MCF 10A (cell line): Measurements from ENCODE around the gene CLDN7. TPM values are rescaled to one million over a fixed set of nuclear protein-coding genes. Genes with fewer than 3 reads are reported as not detected.

Experiments used
- BruUV-seq: library from RNA; stranded (reverse); fragments of 400-500 nt; replicated peaks from 2 replicates; lab custom pipeline; 2021; lab: Mats Ljungman, UMichigan
- CTCF ChIA-PET: fragments of 300-600 bp; sonication (Branson Sonifier 250); formaldehyde crosslinking; extraction: SDS; loops from one replicate; lab custom pipeline; 2021; ENCODE audit warnings: antibody characterized with exemption, inconsistent platforms; lab: Yijun Ruan, JAX
- POLR2A ChIA-PET: fragments of 300-600, 350-650 bp; sonication (Branson Sonifier 250); formaldehyde crosslinking; extraction: SDS; loops from one replicate; lab custom pipeline; 2020; ENCODE audit warnings: antibody characterized with exemption, inconsistent platforms; lab: Yijun Ruan, JAX
- DNase-seq: peaks from one replicate; pipeline ENCODE4 v3.0.0-alpha.2; 2018; ENCODE audit not compliant: unreplicated experiment
- H3K27ac Mint-ChIP-seq: one replicate; pipeline ENCODE4 v1.8.0; 2022; ENCODE audit warnings: mild to moderate bottlenecking, low read depth, mixed read lengths; ENCODE audit not compliant: unreplicated experiment
- H3K27me3 Mint-ChIP-seq: one replicate; pipeline ENCODE4 v1.8.0; 2022; ENCODE audit warnings: mixed read lengths; ENCODE audit not compliant: insufficient read depth, unreplicated experiment
- H3K36me3 Mint-ChIP-seq: one replicate; pipeline ENCODE4 v1.8.0; 2022; ENCODE audit warnings: mild to moderate bottlenecking, moderate library complexity, mixed read lengths; ENCODE audit not compliant: insufficient read depth, unreplicated experiment
- H3K4me1 Mint-ChIP-seq: one replicate; pipeline ENCODE4 v1.8.0; 2022; ENCODE audit warnings: mixed read lengths; ENCODE audit not compliant: insufficient read depth, unreplicated experiment
- H3K4me3 Mint-ChIP-seq: one replicate; pipeline ENCODE4 v1.8.0; 2022; ENCODE audit warnings: mild to moderate bottlenecking, moderate library complexity, mixed read lengths; ENCODE audit not compliant: unreplicated experiment
- H3K9me3 Mint-ChIP-seq: one replicate; pipeline ENCODE4 v1.8.0; 2022; ENCODE audit warnings: mixed read lengths; ENCODE audit not compliant: unreplicated experiment
- CTCF ChIP-seq: fragments of 200-600 bp; IDR thresholded peaks from one replicate; pipeline ENCODE4 v1.8.0; 2022; ENCODE audit warnings: antibody characterized with exemption, mild to moderate bottlenecking; ENCODE audit not compliant: unreplicated experiment
- intact Hi-C: fragments of 100-400 bp; cut with micrococcal nuclease; formaldehyde crosslinking; loops from 2 replicates; pipeline ENCODE4 v1.14.1; 2022
- total RNA-seq: library from RNA; stranded (reverse); gene quantifications from 2 replicates; pipeline ENCODE4 v1.2.3, GENCODE V29; 2022

The CLDN7 gene
- total RNA-seq, 1 experiment from 2014 or later: 23.9 TPM

GRCh38 chr17:7281953-7282751, 19.9 kb upstream of the CLDN7 start:
- CTCF ChIA-PET: interaction anchor here (0.6 to 5.2 kb wide), 5 partner anchors 14 to 313 kb away, joined by 3 to 65 read pairs (median 3); no protein-coding TSS in a partner anchor
- peaks cover 6% of the 10 kb centered on the region for H3K4me1 Mint-ChIP-seq
- no peaks in the 10 kb centered on the region for H3K9me3 Mint-ChIP-seq
- H3K4me3 Mint-ChIP-seq: peak overlapping the region; percentile 72
- H3K27ac Mint-ChIP-seq: no peak overlapping the region
- no peaks in the 10 kb centered on the region for H3K36me3 Mint-ChIP-seq
- no peak for TF ChIP-seq CTCF
- POLR2A ChIA-PET: interaction anchor here (0.7 to 3.8 kb wide), 6 partner anchors 11 to 737 kb away, joined by 3 to 37 read pairs (median 8); no protein-coding TSS in a partner anchor
- H3K27me3 Mint-ChIP-seq: peaks cover 5% of the 10 kb centered on the region
- no TSS peak for BruUV-seq
- intact Hi-C loops: no loop called here
- no peak for DNase-seq

GRCh38 chr17:7281074-7281952, 19.0 kb upstream of the CLDN7 start, which contains the start of gene SLC2A4:
SLC2A4 (plus strand) TSS chr17:7281718; CDS start chr17:7281935, 217 bp downstream.
- Mint-ChIP-seq H3K4me3 (peak within 1 kb of the TSS; percentile 72), H3K4me1 (peaks cover 6% of the 10 kb centered on the region), H3K27ac (no peak within 1 kb of the TSS), H3K9me3 (no peaks in the 10 kb centered on the region), H3K27me3 (no peaks in the 10 kb centered on the region), H3K36me3 (no peaks in the 10 kb centered on the region)
- no peak for TF ChIP-seq CTCF
- intact Hi-C loops: no loop called here
- DNase-seq: peak; percentile 97
- no TSS peak for BruUV-seq
- ChIA-PET CTCF (interaction anchor here (0.6 to 5.2 kb wide), 13 partner anchors 9 to 837 kb away, joined by 3 to 65 read pairs (median 3); no protein-coding TSS in a partner anchor), POLR2A (interaction anchor here (0.7 to 3.8 kb wide), 14 partner anchors 12 to 292 kb away, joined by 3 to 37 read pairs (median 5); partner anchors contain the start of genes CTDNEP1 and GABARAP)

GRCh38 chr17:7280519-7281073, 18.3 kb upstream of the CLDN7 start:
- H3K9me3 Mint-ChIP-seq: no peaks in the 10 kb centered on the region
- ChIA-PET POLR2A (interaction anchor here (0.7 to 3.8 kb wide), 13 partner anchors 12 to 293 kb away, joined by 3 to 37 read pairs (median 5); partner anchors contain the start of gene GABARAP), CTCF (interaction anchor here (0.5 to 5.2 kb wide), 18 partner anchors 10 to 1070 kb away, joined by 3 to 65 read pairs (median 3); no protein-coding TSS in a partner anchor)
- H3K4me3 Mint-ChIP-seq: peak overlapping the region; percentile 72
- H3K27ac Mint-ChIP-seq: no peak overlapping the region
- no peaks in the 10 kb centered on the region for H3K27me3 Mint-ChIP-seq
- no peaks in the 10 kb centered on the region for H3K36me3 Mint-ChIP-seq
- no TSS peak for BruUV-seq
- DNase-seq: peak; percentile 88
- H3K4me1 Mint-ChIP-seq: peaks cover 6% of the 10 kb centered on the region
- intact Hi-C loops: loop anchor here (1.0 kb wide), 3 partner anchors 16 to 281 kb away; partner anchors contain the start of gene SENP3
- TF ChIP-seq CTCF: peak; percentile 96
